Activated CD8-positive, alpha-beta memory T cell treated with anti-CD3 and anti-CD28 coated beads for 24 hours (primary cell): ENCODE data around the gene TTLL11.
A peak's percentile ranks its signal among the peaks of the same experiment; 100 is the strongest.
"Not testable (repeated sequence)": the region's sequence is repeated elsewhere in the genome, so short reads cannot be mapped to it uniquely, and the experiment has no call there.

Experiments used
- DNase-seq: peaks from one replicate; pipeline ENCODE4 v3.0.0-alpha.2; 2020

The TTLL11 gene

DNA sequence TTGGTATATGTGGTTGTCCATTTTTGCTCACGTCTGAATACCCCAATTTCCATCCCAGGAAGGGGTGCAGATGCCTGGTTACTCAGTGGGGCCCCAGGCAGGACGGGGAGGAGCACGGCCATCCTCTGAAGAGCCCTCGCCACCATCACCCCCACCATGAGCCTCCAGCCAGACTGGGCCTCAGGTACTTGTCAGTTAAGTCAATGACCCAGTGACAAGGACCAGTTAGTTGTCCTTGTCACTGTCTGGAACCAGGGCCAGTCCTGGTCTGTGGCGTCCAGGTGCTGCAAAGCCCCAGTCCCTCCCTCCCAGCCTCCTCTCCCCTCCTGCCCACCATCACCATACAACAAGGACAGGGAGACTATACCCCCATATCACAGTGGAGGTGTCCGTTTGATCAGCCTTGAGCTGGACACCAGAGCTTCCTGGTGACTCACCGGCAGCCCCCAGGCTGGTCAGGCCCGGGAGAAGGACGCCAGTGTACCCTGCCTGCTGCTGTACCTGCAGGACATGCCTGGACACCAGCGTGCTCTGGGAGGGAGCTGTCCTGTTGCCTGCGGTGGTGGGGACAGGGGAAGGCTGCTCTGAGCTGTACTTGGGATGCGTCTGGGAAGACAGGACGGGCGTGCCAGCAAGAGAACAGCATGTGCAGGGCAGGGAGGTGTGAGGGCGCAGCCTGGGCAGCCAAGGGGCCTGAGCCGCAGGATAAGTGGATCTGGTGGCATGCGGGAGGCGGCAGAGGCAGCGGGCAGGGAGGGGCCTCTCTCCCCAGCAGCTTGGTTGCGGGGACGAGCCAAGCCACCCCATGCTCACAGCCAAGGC is 32.6 kb upstream of the TTLL11 start:
- no peak for DNase-seq

DNA sequence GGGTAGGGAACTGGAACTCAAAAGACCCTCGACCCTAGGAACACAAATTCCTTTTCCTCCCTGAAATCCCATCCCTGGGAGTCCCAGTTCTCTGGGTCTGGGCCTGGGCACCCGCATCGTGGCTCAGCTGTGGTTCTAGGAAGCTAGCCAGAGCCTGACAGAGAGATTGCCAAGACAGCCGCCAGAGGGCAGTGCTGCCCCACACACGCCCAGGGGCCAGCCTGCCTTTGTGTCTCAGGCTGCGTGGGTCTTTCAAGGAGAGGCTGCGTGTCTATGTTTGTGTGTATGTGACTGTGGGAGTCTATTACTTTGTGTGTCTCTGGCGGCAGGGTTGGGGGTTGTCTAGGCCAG is 32.0 kb upstream of the TTLL11 start:
- DNase-seq = peak; percentile 93

DNA sequence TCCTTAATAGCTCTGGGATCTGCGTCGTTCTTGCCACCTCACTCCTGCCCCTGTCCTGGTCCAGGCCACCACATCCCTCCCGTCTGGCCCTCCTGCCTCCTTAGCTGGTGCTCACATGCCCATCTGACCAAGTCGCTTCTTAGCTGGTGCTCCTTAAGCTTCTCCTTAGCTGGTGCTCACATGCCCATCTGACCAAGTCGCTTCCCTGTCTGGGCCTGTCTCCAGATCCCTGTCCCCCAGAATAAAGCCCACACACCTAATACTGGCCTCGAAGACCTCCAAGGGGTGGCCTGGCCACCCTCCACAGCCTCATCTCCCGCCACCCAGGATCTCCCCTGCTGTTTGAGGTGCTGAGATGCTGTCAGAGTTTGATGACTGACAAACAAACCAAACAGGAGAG is 31.4 kb upstream of the TTLL11 start:
- DNase-seq = no peak

DNA sequence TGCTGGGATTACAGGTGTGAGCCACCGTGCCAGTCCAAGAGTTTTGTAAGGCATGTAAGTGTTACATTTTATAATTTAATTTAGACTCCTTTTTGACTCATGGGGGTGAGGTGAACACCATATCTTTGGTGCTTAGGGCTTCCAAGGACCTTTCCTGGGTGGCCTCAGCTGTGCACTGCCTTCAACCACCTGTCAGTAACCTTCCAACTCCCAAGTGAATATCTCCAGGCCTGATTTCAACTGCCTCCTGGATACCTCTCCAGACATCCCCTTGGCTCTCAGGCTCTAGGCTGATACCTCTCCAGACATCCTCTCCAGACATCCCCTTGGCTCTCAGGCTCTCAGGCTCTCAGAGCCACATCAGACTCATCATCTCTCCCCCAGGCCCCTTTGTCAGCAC is 30.9 kb upstream of the TTLL11 start:
- no peak for DNase-seq

DNA sequence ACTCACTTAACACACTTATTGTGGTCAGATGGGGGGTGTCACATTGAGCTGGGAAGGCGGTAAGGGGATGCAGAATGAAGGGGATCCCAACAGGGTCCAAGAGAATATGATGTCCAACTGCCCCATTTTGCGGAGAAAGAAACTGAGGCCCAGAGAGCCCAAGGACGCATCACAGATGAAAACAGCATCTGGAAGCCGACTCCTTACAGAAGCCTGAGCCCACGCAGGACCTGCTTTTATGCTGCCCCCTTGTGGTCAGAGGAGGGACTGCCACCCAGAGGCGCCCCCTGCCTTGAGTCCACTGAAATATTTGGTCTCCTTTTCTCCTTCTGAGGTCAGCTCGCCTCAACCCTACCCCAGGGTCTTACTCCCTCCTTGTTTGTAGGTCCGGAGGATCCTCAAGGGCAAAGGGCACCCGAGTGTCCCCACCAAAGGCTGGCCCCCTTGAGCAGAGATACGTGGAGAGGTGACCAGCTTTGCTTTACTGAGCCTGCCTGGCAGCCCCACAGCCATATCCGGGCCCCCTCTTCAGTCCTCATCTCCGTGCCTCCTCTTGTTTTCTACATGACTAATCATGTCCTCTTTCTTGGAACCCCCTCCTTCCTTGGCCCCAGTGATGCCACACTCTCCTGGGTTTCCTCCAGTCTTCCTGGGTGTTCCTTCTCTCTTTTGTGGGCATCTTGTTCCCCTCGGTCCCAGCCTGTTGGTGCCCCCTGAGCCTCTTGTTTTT is 30.0 kb upstream of the TTLL11 start:
- peak; percentile 90 for DNase-seq

DNA sequence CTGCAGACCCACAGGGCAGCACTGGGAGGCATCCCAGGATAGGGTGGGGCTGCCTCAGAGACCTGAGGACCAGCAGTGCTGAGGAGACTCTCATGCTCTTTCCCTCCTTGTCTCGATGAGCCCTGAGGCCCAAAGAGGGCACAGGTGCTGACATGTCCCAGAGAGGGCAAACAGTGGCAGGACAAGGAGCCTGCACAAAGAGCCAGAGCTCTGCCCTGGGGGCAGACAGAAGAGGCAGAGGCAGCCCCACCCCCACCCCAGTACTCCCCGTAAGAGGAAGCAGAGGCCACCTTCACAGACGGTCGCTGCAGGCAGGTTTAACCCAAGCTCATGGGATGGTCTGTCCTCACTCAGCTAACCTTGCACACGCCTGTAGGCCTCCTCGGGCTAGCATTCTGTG is 29.4 kb upstream of the TTLL11 start:
- no peak for DNase-seq

DNA sequence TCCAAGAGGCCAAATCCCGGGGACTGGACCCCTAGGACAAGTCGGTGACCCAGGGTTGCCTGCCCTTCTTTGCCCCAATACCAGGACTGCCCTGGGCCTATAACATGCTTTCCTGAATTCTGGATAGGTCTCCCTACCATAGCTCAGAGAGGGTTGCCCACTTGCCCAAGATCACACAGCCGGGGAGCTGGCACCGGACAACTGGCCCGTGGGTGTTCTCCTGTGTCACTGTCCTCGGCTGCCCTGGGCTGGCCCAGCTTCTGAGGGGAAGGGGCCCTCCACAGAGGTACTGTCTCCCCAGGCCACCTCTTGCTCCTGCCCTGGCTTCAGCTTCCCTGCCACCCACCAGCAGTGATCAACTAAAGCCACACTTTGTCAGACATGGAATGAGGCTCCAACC is 28.8 kb upstream of the TTLL11 start:
- no peak for DNase-seq

DNA sequence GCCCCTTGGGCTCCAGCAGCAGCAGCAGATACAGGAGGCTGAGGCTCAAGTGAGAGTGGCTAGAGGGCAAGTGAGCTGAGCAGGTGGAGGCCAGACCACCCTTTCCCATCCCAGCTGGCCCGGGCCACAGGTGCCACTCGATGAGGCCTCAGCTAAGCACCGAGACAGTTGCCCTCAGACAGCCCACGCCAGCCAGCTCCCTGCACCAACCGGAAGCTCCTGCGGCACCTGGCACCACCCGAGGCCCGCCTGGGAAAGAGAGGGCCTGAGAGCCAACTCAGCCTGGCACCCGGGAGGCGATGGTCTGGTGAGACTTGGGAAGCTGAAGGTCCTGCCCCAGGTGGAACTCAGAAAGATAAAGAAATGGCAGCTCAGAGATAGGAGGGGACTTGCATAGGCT is 28.3 kb upstream of the TTLL11 start:
- no peak for DNase-seq

DNA sequence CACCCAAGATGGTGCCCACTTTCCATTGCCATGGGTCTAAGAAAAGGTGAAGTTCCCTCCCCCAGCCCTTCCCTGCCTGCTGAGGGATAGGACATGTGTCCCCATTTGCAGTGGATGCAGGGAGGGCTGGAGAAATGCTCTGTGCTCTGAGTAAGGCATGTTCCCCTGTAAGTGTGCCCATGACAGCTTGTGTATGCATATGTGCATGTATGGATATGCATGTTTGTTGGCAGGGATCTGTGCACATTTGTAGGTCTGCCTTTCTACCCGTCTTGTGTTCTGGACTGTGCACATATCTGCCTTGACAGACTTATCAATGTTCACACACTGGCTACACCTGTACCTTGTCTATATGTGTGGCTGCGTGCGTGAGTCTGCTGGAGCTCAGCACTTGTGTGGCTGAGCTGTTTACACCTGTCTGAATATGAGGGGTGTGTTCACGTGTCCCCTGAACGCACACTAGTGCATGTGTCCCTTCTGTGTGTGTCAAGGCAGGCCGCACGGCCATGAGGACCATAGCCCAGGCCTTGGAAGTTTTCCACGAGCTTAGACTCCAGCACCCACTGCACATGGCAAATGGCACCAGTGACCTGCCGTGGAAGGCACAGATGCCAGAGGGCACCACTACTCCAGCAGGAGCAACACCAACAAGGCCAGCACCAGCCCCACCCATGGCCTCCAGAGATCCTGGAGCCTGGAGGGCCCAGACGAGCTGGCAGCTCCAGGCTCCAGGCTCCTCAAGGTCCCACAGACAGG is 27.4 kb upstream of the TTLL11 start:
- DNase-seq = no peak

DNA sequence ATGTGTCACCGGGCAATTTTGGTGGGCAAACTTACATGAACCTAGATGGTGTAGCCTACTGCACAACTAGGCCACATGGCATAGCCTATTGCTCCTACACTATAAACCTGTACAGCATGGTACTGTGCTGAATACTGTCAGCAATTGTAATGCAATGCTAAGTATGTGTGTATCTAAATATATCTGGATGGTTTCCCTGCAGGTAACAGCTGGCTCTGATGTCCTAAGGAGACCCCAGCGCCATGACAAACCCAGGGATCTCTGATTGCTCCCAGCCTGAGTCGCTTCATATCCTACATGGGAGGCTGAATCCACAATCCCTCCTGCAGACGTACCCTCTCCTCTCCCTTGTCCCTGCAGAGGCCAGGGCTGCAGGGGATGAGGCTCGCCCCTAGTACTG is 26.6 kb upstream of the TTLL11 start:
- DNase-seq = no peak

DNA sequence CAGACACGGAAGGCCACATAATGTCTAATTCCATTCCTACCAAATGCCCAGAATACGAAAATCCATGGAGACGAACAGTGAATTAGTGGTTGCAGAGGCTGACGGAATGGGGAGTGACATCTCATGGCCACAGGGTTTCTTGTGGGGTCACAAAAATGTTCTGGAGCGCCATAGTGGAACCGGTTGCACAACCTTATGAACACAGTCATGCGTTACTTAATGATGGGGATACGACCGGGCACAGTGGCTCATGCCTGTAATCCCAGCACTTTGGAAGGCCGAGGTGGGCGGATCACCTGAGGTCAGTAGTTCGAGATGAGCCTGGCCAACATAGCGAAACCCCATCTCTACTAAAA is 26.0 kb upstream of the TTLL11 start:
- DNase-seq = no peak

DNA sequence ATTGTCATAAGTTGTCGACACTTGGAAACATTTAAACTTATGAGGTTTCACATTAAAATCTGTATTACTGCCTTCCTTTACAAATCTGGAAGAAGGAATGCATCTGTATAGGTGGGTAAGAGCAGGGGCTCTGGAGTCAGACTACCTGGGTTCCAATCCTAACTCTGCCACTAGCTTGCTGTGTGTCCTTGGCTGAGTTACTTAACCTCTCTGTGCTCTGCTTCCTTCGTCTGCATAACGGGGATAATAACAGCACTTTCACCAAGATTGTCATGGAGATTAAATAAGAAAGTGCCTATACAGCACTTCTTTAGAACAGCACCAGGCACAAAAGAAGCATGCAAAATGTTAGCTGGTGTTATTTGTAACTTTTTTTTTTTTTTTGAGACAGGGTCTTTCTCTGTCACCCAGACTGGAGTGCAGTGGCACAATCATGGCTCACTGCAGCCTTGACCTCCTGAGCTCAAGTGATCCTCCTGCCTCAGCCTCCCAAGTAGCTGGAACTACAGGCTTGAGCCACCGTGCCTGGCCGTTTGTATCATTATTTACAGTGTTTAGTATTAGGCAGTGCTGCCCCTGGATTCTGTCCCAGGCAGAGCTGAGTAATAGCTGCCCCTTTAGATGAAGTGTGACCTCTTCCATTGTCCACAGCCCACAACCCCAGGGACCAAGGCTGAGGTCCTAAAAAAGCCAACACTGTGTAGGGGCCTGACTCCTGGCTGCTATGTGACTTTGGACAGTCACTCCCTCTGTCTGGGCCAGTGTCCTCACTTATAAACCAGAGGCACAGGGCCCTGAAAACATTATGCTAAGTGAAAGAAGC is 25.4 kb upstream of the TTLL11 start:
- no peak for DNase-seq

DNA sequence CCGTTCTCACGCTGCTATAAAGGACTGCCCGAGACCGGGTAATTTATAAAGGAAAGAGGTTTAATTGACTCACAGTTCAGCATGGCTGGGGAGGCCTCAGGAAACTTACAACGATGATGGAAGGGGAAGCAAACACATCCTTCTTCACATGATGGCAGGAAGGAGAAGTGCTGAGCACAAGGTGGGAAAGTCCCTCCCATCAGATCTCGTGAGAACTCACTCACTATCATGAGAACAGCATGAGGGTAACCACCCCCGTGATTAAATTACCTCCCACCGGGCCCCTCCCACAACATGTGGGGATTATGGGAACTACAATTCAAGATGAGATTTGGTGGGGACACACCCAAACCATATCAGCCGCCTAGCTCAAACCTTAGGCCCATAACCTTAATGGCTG is 24.1 kb upstream of the TTLL11 start:
- DNase-seq = not testable (repeated sequence)

DNA sequence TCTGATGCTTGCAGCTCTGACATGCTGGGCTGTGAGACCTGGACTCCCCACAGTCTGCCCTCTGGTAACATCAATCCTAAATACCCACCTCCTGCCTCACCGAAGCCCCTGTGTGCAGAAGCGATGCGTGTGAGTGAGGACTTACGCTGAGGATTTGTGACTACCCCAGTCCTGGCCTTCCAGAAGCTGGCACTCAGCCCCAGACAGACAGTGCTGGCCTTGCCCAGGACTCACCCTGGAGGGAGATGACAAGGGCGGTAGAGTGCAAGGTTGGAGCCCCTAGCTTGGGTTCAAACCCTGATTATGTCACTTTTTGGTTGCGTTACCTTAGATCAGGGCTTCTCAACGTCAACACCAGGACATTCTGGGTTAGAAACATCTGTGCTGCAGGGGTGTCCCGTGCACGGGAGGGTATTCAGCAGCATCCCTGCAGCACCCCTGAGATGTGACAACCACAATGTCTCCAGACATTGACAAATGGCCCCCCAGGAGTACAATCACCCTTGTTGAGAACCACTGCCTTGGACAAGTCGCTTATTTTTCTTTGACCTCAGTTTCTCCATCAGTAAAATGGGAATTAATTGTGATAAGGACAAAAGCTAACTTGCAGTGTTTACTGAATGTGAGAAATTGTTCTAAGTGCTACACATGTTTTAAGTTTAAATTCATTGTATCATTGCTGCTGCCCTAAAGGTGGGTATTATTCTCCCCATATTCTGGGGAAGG is 23.5 kb upstream of the TTLL11 start:
- no peak for DNase-seq

DNA sequence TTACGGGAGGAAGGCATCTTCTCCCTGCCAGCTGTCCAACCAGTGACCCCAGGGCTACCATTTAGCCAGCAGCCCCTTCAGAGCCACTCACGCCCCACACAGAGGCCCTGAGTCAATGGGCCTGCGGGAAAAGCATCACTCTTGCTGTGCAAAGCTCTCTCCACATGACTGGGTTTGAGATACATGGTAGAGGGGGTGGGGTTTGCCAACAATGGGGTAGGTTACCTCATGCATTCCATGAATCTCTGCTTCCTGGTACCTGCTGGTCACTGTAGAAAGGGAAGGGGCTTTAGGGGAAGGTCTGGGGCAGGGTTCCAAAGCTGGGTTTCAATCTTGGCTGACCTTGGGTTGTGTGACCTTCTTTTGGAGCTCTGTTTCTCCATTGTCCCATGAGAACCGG is 22.9 kb upstream of the TTLL11 start:
- no peak for DNase-seq

DNA sequence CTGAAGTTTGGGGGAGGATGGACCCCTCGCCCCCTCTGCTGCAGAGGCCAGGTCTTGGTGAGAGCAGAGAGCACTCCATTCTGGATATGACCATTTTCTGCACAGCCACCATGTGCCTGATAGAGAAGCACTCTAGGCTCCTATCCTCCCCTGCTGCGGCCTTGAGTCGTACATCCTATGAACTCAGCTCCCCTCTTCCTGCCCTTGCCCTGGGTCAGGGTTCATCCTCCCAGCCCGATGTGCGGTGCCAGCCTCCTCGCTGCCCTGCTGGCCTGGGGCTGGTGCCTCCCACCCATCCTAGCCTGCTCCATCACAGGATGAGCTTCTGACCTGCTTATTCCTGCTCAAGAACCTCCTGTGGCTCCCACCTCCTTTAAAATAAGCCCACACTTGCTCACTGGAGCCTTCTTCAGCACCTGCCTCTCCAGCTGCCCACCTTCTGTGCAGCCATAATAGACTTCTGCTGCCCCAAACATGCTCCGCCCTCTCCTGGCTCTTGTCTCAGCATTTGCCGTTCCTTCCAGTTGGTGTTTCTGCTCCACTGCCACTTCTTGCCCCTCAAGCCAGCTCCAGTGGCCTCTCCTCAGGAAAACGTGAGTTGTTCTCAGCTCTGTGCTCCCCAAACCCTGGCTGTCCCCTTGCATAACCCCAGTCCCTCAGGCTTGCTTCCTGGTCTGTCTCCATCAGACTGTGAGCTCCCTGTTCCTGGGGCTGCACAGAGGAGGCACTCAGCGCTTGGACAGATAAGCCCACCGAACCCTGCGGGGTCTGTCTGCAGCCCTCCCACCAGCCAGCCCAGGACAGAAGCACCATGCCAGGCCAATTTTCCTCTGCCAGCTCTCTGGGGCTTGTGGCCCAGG is 22.3 kb upstream of the TTLL11 start:
- no peak for DNase-seq

DNA sequence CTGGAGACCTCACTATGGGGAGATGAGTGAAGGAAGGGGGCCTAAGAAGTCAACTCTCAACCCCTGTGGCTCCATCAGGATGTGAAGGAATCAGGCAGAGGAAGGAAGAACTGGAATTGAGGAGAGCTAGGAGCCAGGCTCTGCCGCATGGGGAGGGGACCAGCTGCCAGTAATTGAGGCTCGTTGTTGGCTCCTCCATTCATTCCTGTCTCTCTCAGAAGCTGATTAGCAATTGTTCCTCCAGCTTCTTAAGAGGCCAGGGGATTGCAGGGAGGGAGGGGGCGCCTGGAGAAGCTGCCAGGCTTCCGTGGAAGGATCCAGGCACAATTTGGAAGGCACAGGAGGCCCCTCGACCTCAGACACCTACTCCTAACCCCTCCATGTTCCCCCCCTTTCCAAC is 20.5 kb upstream of the TTLL11 start:
- no peak for DNase-seq

DNA sequence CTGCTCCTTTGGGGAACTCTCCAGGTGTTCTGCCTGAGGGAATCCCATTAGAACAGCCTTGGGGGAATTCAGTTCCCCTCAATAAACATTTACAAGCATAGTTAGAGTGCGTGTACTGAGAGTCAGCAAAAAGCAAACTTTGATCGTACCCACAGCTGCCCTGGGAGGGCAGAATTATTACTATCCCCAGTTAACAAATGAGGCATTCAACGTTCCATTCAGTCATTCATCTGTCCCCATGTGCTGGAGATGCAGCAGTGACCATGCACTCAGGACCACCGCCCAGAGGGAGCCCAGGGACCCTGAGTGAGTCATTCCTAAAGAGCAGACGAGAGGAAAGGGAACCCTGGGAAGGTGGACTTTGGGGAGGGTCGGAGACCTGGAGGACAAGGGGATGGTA is 19.1 kb upstream of the TTLL11 start:
- no peak for DNase-seq

DNA sequence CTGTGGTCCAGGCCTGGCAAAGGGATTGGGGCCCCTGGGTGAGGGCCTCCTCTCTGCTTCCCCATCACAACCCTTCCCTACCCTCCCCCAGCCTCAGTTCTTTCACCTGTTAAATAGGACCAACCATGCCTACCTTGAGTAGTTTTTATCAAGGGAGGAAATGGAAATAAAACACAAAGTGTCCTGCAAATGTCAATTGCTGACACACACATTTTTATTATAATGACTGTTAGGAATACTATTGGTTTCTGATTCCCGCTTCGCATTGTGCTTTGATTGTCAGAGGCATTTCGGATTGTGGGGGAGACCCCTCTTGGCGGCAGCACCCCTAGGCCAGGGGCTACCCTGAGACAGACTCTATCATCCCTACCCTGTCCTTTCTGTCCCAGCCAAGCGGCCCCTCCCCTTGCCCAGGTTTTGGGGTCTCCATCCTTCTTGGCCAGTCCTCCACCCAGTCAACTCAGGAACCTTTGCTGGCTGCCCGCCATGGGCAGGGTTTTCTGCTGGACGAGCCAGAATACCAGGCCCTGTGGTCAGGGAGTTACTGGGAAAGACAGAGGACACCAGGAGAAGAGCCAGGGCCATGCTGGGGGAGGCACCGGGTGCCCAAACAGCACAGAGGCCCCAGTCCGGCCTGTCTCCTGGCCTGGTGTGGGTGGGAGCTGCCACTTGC is 18.4 kb upstream of the TTLL11 start:
- DNase-seq = no peak

DNA sequence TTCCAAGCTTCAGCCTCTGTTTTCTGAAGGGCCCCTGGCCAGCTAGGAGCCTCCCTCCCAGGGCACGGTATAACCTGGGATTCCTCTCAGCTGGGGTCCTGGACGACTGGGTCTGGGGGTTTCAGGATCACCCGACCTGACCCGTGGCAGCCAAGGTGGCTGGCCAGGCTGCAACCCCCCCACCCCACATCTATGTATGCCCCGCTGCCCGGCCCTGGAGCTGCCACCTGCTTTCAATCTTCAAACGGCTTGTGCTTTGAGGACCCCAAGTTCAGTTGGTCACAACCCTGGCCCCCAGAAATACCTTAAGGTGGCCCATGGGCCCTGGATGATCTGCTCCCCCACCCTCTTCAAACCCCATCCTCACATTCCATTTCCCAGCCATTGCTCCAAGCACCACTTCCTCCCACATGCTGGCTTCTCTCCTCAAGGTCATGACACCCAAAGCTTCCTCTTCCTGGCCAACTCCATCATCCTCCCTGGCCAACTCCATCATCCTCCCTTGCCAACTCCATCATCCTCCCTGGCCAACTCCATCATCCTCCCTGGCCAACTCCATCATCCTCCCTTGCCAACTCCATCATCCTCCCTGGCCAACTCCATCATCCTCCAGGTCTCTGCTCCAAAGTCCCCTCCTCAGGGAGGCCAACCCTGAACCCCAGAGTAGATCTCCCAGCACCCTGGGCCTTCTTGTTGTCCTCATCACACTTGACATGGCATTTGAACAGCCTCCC is 17.2 kb upstream of the TTLL11 start:
- no peak for DNase-seq
